ENCODE data around the gene ZFHX3. TPM values are rescaled to one million over a fixed set of nuclear protein-coding genes. Genes with fewer than 3 reads are reported as not detected.

Gene ZFHX3
- total and polyA plus RNA-seq, 9 donors, result 3.4 to 17.6 (median 11.9) TPM

DNA sequence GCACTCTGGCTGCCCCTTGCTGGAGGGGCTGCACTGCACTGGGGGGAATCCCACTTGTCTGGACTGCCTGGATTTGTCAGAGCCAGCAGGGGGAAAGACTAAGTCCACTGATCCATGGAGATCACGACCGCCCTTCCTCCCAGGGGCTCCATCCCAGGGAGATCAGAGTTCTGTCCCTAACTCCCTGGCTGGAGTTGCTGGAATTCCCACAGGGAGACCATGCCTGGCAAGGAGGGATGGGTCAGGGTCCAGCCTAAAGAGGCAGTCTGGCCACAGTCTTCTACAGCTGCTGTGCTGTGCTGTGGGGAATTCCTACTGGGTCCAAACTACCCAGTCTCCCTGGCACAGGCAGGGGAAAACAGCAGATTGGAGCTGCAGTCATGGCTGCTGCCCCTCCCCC lies 311.9 kb downstream of the ZFHX3 start:
- Histone ChIP-seq H3K36me3 (no peaks in the 10 kb centered on the region), H3K27ac (no peak overlapping the region), H3K4me1 (ENCODE audit: insufficient read depth) (no peaks in the 10 kb centered on the region), H3K27me3 (no peaks in the 10 kb centered on the region), H3K4me3 (no peak overlapping the region), H3K9me3 (peaks cover 0 to 3% of the 10 kb centered on the region in 2 donors)
- intact Hi-C loops (cut with DNase I), result no loop called here
- no peak for DNase-seq
- TF ChIP-seq POLR2A (IDR thresholded peaks at IDR 0.05), result no peak
- no peak for TF ChIP-seq EP300 (IDR thresholded peaks at IDR 0.05)
- TF ChIP-seq, protein P1, sequence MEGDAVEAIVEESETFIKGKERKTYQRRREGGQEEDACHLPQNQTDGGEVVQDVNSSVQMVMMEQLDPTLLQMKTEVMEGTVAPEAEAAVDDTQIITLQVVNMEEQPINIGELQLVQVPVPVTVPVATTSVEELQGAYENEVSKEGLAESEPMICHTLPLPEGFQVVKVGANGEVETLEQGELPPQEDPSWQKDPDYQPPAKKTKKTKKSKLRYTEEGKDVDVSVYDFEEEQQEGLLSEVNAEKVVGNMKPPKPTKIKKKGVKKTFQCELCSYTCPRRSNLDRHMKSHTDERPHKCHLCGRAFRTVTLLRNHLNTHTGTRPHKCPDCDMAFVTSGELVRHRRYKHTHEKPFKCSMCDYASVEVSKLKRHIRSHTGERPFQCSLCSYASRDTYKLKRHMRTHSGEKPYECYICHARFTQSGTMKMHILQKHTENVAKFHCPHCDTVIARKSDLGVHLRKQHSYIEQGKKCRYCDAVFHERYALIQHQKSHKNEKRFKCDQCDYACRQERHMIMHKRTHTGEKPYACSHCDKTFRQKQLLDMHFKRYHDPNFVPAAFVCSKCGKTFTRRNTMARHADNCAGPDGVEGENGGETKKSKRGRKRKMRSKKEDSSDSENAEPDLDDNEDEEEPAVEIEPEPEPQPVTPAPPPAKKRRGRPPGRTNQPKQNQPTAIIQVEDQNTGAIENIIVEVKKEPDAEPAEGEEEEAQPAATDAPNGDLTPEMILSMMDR (IDR thresholded peaks at IDR 0.05), result no peak
- WGBS, 3 donors, result 86 to 97% (median 89%) methylated on average over 2 of the region's 2 CpGs

Small RNA genes lying within 50 kb of the gene (small RNA-seq; reads per million reads assigned to genes)
- gene AC002044.1 (not detected), gene RNU7-71P (not detected)

Data from ovary (tissue), 9 donors.